Gastrocnemius medialis (tissue), 4 donors: Measurements from ENCODE around the gene ELP2. TPM values are rescaled to one million over a fixed set of nuclear protein-coding genes. Genes with fewer than 3 reads are reported as not detected.
"Not testable (repeated sequence)": the region's sequence is repeated elsewhere in the genome, so short reads cannot be mapped to it uniquely, and the experiment has no call there.

Source experiments
- ATAC-seq, 2 donors: fragments of 150-250 bp; one replicate each; pipeline ENCODE4 v1.9.1; 2016
- DNase-seq, 2 donors: peaks; one replicate each; pipeline ENCODE4 v3.0.0-alpha.2; 2019
- H3K27ac ChIP-seq, 4 donors: fragments of 200-600 bp; sonication (generic); 1 replicate in 1 of 4; 2 replicates in 3 of 4; pipeline ENCODE4 v1.5.1; 2016 to 2018; ENCODE audit warnings: mild to moderate bottlenecking in 2 of 4, moderate library complexity in 1 of 4
- H3K27me3 ChIP-seq, 3 donors: fragments of 200-600 bp; sonication (generic) in 2 of 3; 1 replicate in 1 of 3; 2 replicates in 2 of 3; pipeline versions ENCODE4 v1.5.1 to v1.6.0; 2016 to 2019; ENCODE audit warnings: mild to moderate bottlenecking in 1 of 3, moderate library complexity in 1 of 3
- H3K36me3 ChIP-seq, 2 donors: fragments of 200-600 bp; sonication (generic) in 1 of 2; one replicate each; pipeline ENCODE4 v1.5.1; 2017 to 2018
- H3K4me1 ChIP-seq, 2 donors: fragments of 200-600 bp; sonication (generic) in 1 of 2; one replicate each; pipeline ENCODE4 v1.5.1; 2016 to 2017; ENCODE audit warnings: mild to moderate bottlenecking in 2 of 2
- H3K4me3 ChIP-seq, 4 donors: fragments of 200-600 bp; sonication (generic) in 3 of 4; 1 replicate in 1 of 4; 2 replicates in 3 of 4; pipeline ENCODE4 v1.5.1; 2016 to 2019; ENCODE audit warnings: mild to moderate bottlenecking in 2 of 4
- H3K9me3 ChIP-seq, 3 donors: fragments of 200-600 bp; sonication (generic) in 2 of 3; 1 replicate in 1 of 3; 2 replicates in 2 of 3; pipeline ENCODE4 v1.5.1; 2016 to 2019
- CTCF ChIP-seq, 5 experiments: fragments of 450-650 bp in 3 of 5; fragments of 200-600 bp in 2 of 5; sonication (generic) in 2 of 5; IDR thresholded peaks in 4 of 5; conservative IDR thresholded peaks in 1 of 5; 1 replicate in 4 of 5; 2 replicates in 1 of 5; pipeline ENCODE4 v1.5.1; 2016 to 2019; ENCODE audit warnings: antibody characterized with exemption in 5 of 5, mild to moderate bottlenecking in 3 of 5, moderate library complexity in 3 of 5
- POLR2A ChIP-seq, 2 donors: fragments of 450-650 bp; IDR thresholded peaks; one replicate each; pipeline ENCODE4 v1.6.1; 2017; ENCODE audit warnings: antibody characterized with exemption in 2 of 2, mild to moderate bottlenecking in 2 of 2, moderate library complexity in 2 of 2
- in situ Hi-C, 4 donors: fragments of 200-750 bp; cut with MboI; loops; one replicate each; pipeline versions ENCODE4 v1.15.0 to v1.8.0; 2017; ENCODE audit warnings: low sequenced_read_pairs in 4 of 4
- intact Hi-C: fragments of 100-400 bp; cut with DNase I; formaldehyde crosslinking; loops from one replicate; pipeline ENCODE4 v1.15.1; 2023; ENCODE audit warnings: low total_unique reads
- total RNA-seq, 4 donors: library from RNA; depleted of rRNA; stranded (reverse); fragments of >200 nt; gene quantifications; one replicate each; pipeline versions ENCODE4 v1.1.0 to v1.2.3, GENCODE V29; 2016

ELP2 gene
- total RNA-seq, 4 donors from 2014 or later, result 23.7 to 51.0 (median 42.8) TPM

GRCh38 chr18:36160959-36161371, 31.3 kb downstream of the ELP2 start:
- Histone ChIP-seq H3K27me3 (no peaks in the 10 kb centered on the region), H3K4me3 (no peak overlapping the region), H3K36me3 (peaks cover 5 to 93% of the 10 kb centered on the region in 2 donors), H3K27ac (no peak overlapping the region), H3K4me1 (no peaks in the 10 kb centered on the region), H3K9me3 (no peaks in the 10 kb centered on the region)
- ATAC-seq, result no peak
- in situ Hi-C loops, result no loop called here
- TF ChIP-seq CTCF (IDR thresholded peaks at IDR 0.05 in 4 of 5, conservative IDR thresholded peaks at IDR 0.05 in 1 of 5) (no peak), POLR2A (IDR thresholded peaks at IDR 0.05) (no peak)
- intact Hi-C loops, result no loop called here
- DNase-seq, result no peak

- Histone ChIP-seq H3K27ac (no peak overlapping the region), H3K9me3 (no peaks in the 10 kb centered on the region), H3K27me3 (no peaks in the 10 kb centered on the region), H3K36me3 (peaks cover 2 to 90% of the 10 kb centered on the region in 2 donors), H3K4me1 (no peaks in the 10 kb centered on the region), H3K4me3 (no peak overlapping the region)
- DNase-seq, result no peak
- ATAC-seq, result no peak
- in situ Hi-C loops (no loop called here), intact Hi-C loops (no loop called here)
- TF ChIP-seq CTCF (IDR thresholded peaks at IDR 0.05 in 4 of 5, conservative IDR thresholded peaks at IDR 0.05 in 1 of 5) (no peak), POLR2A (IDR thresholded peaks at IDR 0.05) (no peak)
Measured at GRCh38 chr18:36162981-36163380, 33.3 kb downstream of the ELP2 start.

- no peak overlapping the region for H3K4me3 ChIP-seq
- no peaks in the 10 kb centered on the region for H3K27me3 ChIP-seq
- peaks cover 7 to 86% of the 10 kb centered on the region in 2 donors for H3K36me3 ChIP-seq
- ATAC-seq (no peak), DNase-seq (no peak)
- intact Hi-C loops (no loop called here), in situ Hi-C loops (no loop called here)
- no peaks in the 10 kb centered on the region for H3K9me3 ChIP-seq
- H3K27ac ChIP-seq, result no peak overlapping the region
- TF ChIP-seq CTCF (IDR thresholded peaks at IDR 0.05 in 4 of 5, conservative IDR thresholded peaks at IDR 0.05 in 1 of 5), result no peak
- no peak for TF ChIP-seq POLR2A (IDR thresholded peaks at IDR 0.05)
- H3K4me1 ChIP-seq, result no peaks in the 10 kb centered on the region
Measured at GRCh38 chr18:36167692-36168218, 38.1 kb downstream of the ELP2 start.

- intact Hi-C loops, in situ Hi-C loops: not testable (repeated sequence)
Measured at GRCh38 chr18:36168296-36168695, 38.6 kb downstream of the ELP2 start.

GRCh38 chr18:36169938-36170337, 40.2 kb downstream of the ELP2 start:
- TF ChIP-seq CTCF (IDR thresholded peaks at IDR 0.05 in 4 of 5, conservative IDR thresholded peaks at IDR 0.05 in 1 of 5) (no peak), POLR2A (IDR thresholded peaks at IDR 0.05) (no peak)
- Histone ChIP-seq H3K4me3 (no peak overlapping the region), H3K27ac (no peak overlapping the region), H3K36me3 (peaks cover 7 to 90% of the 10 kb centered on the region in 2 donors), H3K4me1 (no peaks in the 10 kb centered on the region), H3K27me3 (no peaks in the 10 kb centered on the region), H3K9me3 (no peaks in the 10 kb centered on the region)
- ATAC-seq (no peak), DNase-seq (no peak)
- intact Hi-C loops (no loop called here), in situ Hi-C loops (no loop called here)

More at GRCh38 chr18:36168296-36168695, 38.6 kb downstream of the ELP2 start:
- not testable (repeated sequence) for H3K4me1 ChIP-seq, H3K27ac ChIP-seq, H3K4me3 ChIP-seq, H3K9me3 ChIP-seq, DNase-seq, ATAC-seq, H3K27me3 ChIP-seq
- H3K36me3 ChIP-seq, result peaks cover 7 to 89% of the 10 kb centered on the region in 2 donors
